Jurkat, Clone E6-1 (cell line): Measurements from ENCODE around the gene SORL1-AS1.
A peak's percentile ranks its signal among the peaks of the same experiment; 100 is the strongest.

ENCODE experiments used
- DNase-seq: peaks from one replicate; pipeline ENCODE4 v3.0.0-alpha.2; 2011; ENCODE audit warnings: low read depth, low spot score
- H3K4me3 ChIP-seq: 2 replicates; pipeline ENCODE4 v1.5.1; 2011; ENCODE audit warnings: mild to moderate bottlenecking, low read length, control low read depth, moderate library complexity

SORL1-AS1 gene

GRCh38 chr11:121452609-121453150 is at the start of gene SORL1-AS1:
TSS of gene SORL1-AS1 (minus strand) at chr11:121452967.
- H3K4me3 ChIP-seq, result peak within 1 kb of the TSS; percentile 69
- DNase-seq, result no peak

GRCh38 chr11:121500717-121501116 is 48.0 kb upstream of the SORL1-AS1 start:
- no peak overlapping the region for H3K4me3 ChIP-seq
- DNase-seq, result no peak

- DNase-seq, result no peak
- H3K4me3 ChIP-seq, result no peak overlapping the region
These were observed 47.5 kb upstream of the SORL1-AS1 start for GRCh38 chr11:121500275-121500674.

GRCh38 chr11:121499405-121499804 is 46.6 kb upstream of the SORL1-AS1 start:
- H3K4me3 ChIP-seq, result no peak overlapping the region
- DNase-seq, result no peak

- no peak overlapping the region for H3K4me3 ChIP-seq
- no peak for DNase-seq
These were observed 44.6 kb upstream of the SORL1-AS1 start for GRCh38 chr11:121497176-121497998.

GRCh38 chr11:121494355-121495099 is 41.8 kb upstream of the SORL1-AS1 start:
- peak; percentile 19 for DNase-seq
- no peak overlapping the region for H3K4me3 ChIP-seq

GRCh38 chr11:121489823-121490222 is 37.1 kb upstream of the SORL1-AS1 start:
- no peak overlapping the region for H3K4me3 ChIP-seq
- DNase-seq, result no peak

GRCh38 chr11:121488641-121489040 is 35.9 kb upstream of the SORL1-AS1 start:
- no peak for DNase-seq
- H3K4me3 ChIP-seq, result no peak overlapping the region

- no peak for DNase-seq
- H3K4me3 ChIP-seq, result no peak overlapping the region
These were observed 35.4 kb upstream of the SORL1-AS1 start for GRCh38 chr11:121488170-121488569.

GRCh38 chr11:121487191-121487590 is 34.4 kb upstream of the SORL1-AS1 start:
- DNase-seq, result no peak
- no peak overlapping the region for H3K4me3 ChIP-seq

- no peak for DNase-seq
- H3K4me3 ChIP-seq, result no peak overlapping the region
These were observed 33.3 kb upstream of the SORL1-AS1 start for GRCh38 chr11:121486054-121486453.

- no peak for DNase-seq
- H3K4me3 ChIP-seq, result no peak overlapping the region
These were observed 32.4 kb upstream of the SORL1-AS1 start for GRCh38 chr11:121485216-121485615.

- no peak overlapping the region for H3K4me3 ChIP-seq
- DNase-seq, result no peak
These were observed 31.2 kb upstream of the SORL1-AS1 start for GRCh38 chr11:121483805-121484480.

- DNase-seq, result peak; percentile 93
- H3K4me3 ChIP-seq, result peak overlapping the region; percentile 54
These were observed 29.7 kb upstream of the SORL1-AS1 start for GRCh38 chr11:121482231-121483129.

- peak overlapping the region; percentile 54 for H3K4me3 ChIP-seq
- peak; percentile 98 for DNase-seq
These were observed 28.9 kb upstream of the SORL1-AS1 start for GRCh38 chr11:121481484-121482230.

GRCh38 chr11:121479698-121480238 is 27.0 kb upstream of the SORL1-AS1 start:
- H3K4me3 ChIP-seq, result no peak overlapping the region
- no peak for DNase-seq

- H3K4me3 ChIP-seq, result no peak overlapping the region
These were observed 26.3 kb upstream of the SORL1-AS1 start for GRCh38 chr11:121478895-121479697.

More at GRCh38 chr11:121478895-121479697, 26.3 kb upstream of the SORL1-AS1 start:
- no peak for DNase-seq
